Activated CD4-positive, CD25-positive, alpha-beta regulatory T cell (primary cell): Measurements from ENCODE around the gene ORMDL3.

ENCODE experiments used
- DNase-seq, 4 experiments: peaks; one replicate each; lab custom pipeline; 2025; lab: John Stamatoyannopoulos, UW

ORMDL3 gene

GRCh38 chr17:39871801-39872200, 55.6 kb downstream of the ORMDL3 start:
- DNase-seq, result no peak
